ENCODE data around the gene WFIKKN1. TPM values are rescaled to one million over a fixed set of nuclear protein-coding genes. Genes with fewer than 3 reads are reported as not detected.

Gene WFIKKN1
- total and polyA plus RNA-seq, 2 experiments from 2014 or later, result 79.6 to 125 TPM

- peak overlapping the region; percentile 83 for H3K4me3 ChIP-seq
- H3K27me3 ChIP-seq, result no peaks in the 10 kb centered on the region
- H3K27ac ChIP-seq, result no peak overlapping the region
- no peaks in the 10 kb centered on the region for H3K9me3 ChIP-seq (ENCODE audit: low read depth)
- peaks cover 21% of the 10 kb centered on the region for H3K4me1 ChIP-seq (ENCODE audit: low read depth)
- TF ChIP-seq CTCF (IDR thresholded peaks at IDR 0.05; ENCODE audit: low read depth, low read length), result no peak
- H3K36me3 ChIP-seq, result peaks cover 9% of the 10 kb centered on the region
- no peak for DNase-seq (ENCODE audit: low read depth in 1 of 2, low spot score in 1 of 2)
These were observed 4.9 kb downstream of the WFIKKN1 start for GRCh38 chr16:635573-636205.

GRCh38 chr16:636206-637080, 5.7 kb downstream of the WFIKKN1 start, which contains the start of gene METTL26:
METTL26 (minus strand) TSS chr16:636305; CDS start chr16:636290, 15 bp downstream.
- no peaks in the 10 kb centered on the region for H3K27me3 ChIP-seq
- peak within 1 kb of the TSS; percentile 93 for H3K27ac ChIP-seq
- H3K9me3 ChIP-seq (ENCODE audit: low read depth), result no peaks in the 10 kb centered on the region
- H3K4me1 ChIP-seq (ENCODE audit: low read depth), result peaks cover 18% of the 10 kb centered on the region
- H3K4me3 ChIP-seq, result peak within 1 kb of the TSS; percentile 83
- no peak for TF ChIP-seq CTCF (IDR thresholded peaks at IDR 0.05; ENCODE audit: low read depth, low read length)
- peaks cover 9% of the 10 kb centered on the region for H3K36me3 ChIP-seq
- peak; percentile 95 to 97 for DNase-seq (ENCODE audit: low read depth in 1 of 2, low spot score in 1 of 2)

- DNase-seq (ENCODE audit: low read depth in 1 of 2, low spot score in 1 of 2), result peak; percentile 93 to 94
- Histone ChIP-seq H3K9me3 (ENCODE audit: low read depth) (no peaks in the 10 kb centered on the region), H3K27ac (peak overlapping the region; percentile 93), H3K4me1 (ENCODE audit: low read depth) (peaks cover 18% of the 10 kb centered on the region), H3K4me3 (peak overlapping the region; percentile 83), H3K36me3 (peaks cover 9% of the 10 kb centered on the region), H3K27me3 (no peaks in the 10 kb centered on the region)
- no peak for TF ChIP-seq CTCF (IDR thresholded peaks at IDR 0.05; ENCODE audit: low read depth, low read length)
These were observed 6.6 kb downstream of the WFIKKN1 start for GRCh38 chr16:637081-638018.

- Histone ChIP-seq H3K4me3 (no peak overlapping the region), H3K4me1 (ENCODE audit: low read depth) (peaks cover 23% of the 10 kb centered on the region), H3K9me3 (ENCODE audit: low read depth) (no peaks in the 10 kb centered on the region), H3K27ac (peak overlapping the region; percentile 90), H3K36me3 (peaks cover 9% of the 10 kb centered on the region), H3K27me3 (no peaks in the 10 kb centered on the region)
- TF ChIP-seq CTCF (IDR thresholded peaks at IDR 0.05; ENCODE audit: low read depth, low read length), result no peak
- no peak for DNase-seq (ENCODE audit: low read depth in 1 of 2, low spot score in 1 of 2)
These were observed 7.3 kb downstream of the WFIKKN1 start for GRCh38 chr16:638034-638543.

GRCh38 chr16:638836-639235, 8.1 kb downstream of the WFIKKN1 start:
- TF ChIP-seq CTCF (IDR thresholded peaks at IDR 0.05; ENCODE audit: low read depth, low read length), result no peak
- Histone ChIP-seq H3K27me3 (no peaks in the 10 kb centered on the region), H3K9me3 (ENCODE audit: low read depth) (no peaks in the 10 kb centered on the region), H3K4me1 (ENCODE audit: low read depth) (peaks cover 23% of the 10 kb centered on the region), H3K27ac (peak overlapping the region; percentile 29), H3K4me3 (no peak overlapping the region), H3K36me3 (peaks cover 1% of the 10 kb centered on the region)
- no peak for DNase-seq (ENCODE audit: low read depth in 1 of 2, low spot score in 1 of 2)
